Ishikawa (cell line): ENCODE measurements around the gene OAS3.

ENCODE experiments used
- CEBPB ChIP-seq: IDR thresholded peaks from 2 replicates; pipeline ENCODE4 v1.6.1; 2012
- CREB1 ChIP-seq: IDR thresholded peaks from 2 replicates; pipeline ENCODE4 v1.6.1; 2012; ENCODE audit warnings: low read depth
- EGR1 ChIP-seq: IDR thresholded peaks from 2 replicates; pipeline ENCODE4 v1.6.1; 2012
- EP300 ChIP-seq: IDR thresholded peaks from 2 replicates; pipeline ENCODE4 v1.6.1; 2012; ENCODE audit warnings: borderline replicate concordance
- FOXM1 ChIP-seq: IDR thresholded peaks from 2 replicates; pipeline ENCODE4 v1.6.1; 2012; ENCODE audit warnings: low read depth, borderline replicate concordance
- NFIC ChIP-seq: IDR thresholded peaks from 2 replicates; pipeline ENCODE4 v1.6.1; 2012
- RAD21 ChIP-seq: IDR thresholded peaks from 2 replicates; pipeline ENCODE4 v1.6.1; 2012; ENCODE audit warnings: low read depth
- REST ChIP-seq: IDR thresholded peaks from 2 replicates; pipeline ENCODE4 v1.6.1; 2012; ENCODE audit warnings: low read depth, mild to moderate bottlenecking
- TAF1 ChIP-seq: IDR thresholded peaks from 2 replicates; pipeline ENCODE4 v1.6.1; 2012; ENCODE audit warnings: low read depth, mild to moderate bottlenecking
- TCF12 ChIP-seq: IDR thresholded peaks from 2 replicates; pipeline ENCODE4 v1.6.1; 2012; ENCODE audit warnings: low read depth
- TEAD4 ChIP-seq: IDR thresholded peaks from 2 replicates; pipeline ENCODE4 v1.6.1; 2012
- YY1 ChIP-seq: IDR thresholded peaks from 2 replicates; pipeline ENCODE4 v1.6.1; 2012; ENCODE audit warnings: low read depth
- ZBTB7A ChIP-seq: IDR thresholded peaks from 2 replicates; pipeline ENCODE4 v1.6.1; 2012; ENCODE audit warnings: low read depth
- TF ChIP-seq, protein P1 (sequence below): IDR thresholded peaks from 2 replicates; pipeline ENCODE4 v1.6.1; 2012
- TF ChIP-seq, protein P2 (sequence below): IDR thresholded peaks from 2 replicates; pipeline ENCODE4 v1.6.1; 2012

OAS3 gene

DNA sequence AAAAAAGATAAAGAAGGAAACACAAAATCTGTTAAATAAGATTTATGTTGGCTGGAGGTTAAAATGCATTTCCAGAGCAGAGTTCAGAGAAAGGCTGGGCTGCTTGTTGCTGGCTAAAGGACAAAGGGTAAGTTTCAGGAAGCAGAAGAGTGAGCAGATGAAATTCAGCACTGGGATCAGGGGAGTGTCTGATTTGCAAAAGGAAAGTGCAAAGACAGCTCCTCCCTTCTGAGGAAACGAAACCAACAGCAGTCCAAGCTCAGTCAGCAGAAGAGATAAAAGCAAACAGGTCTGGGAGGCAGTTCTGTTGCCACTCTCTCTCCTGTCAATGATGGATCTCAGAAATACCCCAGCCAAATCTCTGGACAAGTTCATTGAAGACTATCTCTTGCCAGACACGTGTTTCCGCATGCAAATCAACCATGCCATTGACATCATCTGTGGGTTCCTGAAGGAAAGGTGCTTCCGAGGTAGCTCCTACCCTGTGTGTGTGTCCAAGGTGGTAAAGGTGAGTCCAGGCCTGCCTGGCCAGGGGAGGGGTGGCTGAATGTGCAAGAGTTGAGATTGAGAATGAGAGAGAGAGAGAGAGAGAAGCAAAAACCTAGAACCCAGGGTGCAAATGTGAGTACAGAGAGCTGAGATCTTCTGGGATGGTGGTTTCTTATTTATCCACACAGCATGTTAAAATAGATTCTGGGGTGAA lies 31.4 kb upstream of the OAS3 start, which contains the start of gene OAS1:
OAS1 (plus strand) TSS at position 251 of the 703 bp plus-strand sequence; CDS start at position 329, 78 bp downstream.
- TF ChIP-seq EGR1 (no peak), FOXM1 (no peak), TAF1 (no peak), EP300 (no peak), NFIC (no peak), CREB1 (no peak), TCF12 (no peak), TEAD4 (no peak), YY1 (no peak), CEBPB (no peak), REST (no peak), RAD21 (no peak)
- TF ChIP-seq, protein P1, sequence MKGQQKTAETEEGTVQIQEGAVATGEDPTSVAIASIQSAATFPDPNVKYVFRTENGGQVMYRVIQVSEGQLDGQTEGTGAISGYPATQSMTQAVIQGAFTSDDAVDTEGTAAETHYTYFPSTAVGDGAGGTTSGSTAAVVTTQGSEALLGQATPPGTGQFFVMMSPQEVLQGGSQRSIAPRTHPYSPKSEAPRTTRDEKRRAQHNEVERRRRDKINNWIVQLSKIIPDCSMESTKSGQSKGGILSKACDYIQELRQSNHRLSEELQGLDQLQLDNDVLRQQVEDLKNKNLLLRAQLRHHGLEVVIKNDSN: no peak
- TF ChIP-seq, protein P2, sequence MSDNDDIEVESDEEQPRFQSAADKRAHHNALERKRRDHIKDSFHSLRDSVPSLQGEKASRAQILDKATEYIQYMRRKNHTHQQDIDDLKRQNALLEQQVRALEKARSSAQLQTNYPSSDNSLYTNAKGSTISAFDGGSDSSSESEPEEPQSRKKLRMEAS: no peak

DNA sequence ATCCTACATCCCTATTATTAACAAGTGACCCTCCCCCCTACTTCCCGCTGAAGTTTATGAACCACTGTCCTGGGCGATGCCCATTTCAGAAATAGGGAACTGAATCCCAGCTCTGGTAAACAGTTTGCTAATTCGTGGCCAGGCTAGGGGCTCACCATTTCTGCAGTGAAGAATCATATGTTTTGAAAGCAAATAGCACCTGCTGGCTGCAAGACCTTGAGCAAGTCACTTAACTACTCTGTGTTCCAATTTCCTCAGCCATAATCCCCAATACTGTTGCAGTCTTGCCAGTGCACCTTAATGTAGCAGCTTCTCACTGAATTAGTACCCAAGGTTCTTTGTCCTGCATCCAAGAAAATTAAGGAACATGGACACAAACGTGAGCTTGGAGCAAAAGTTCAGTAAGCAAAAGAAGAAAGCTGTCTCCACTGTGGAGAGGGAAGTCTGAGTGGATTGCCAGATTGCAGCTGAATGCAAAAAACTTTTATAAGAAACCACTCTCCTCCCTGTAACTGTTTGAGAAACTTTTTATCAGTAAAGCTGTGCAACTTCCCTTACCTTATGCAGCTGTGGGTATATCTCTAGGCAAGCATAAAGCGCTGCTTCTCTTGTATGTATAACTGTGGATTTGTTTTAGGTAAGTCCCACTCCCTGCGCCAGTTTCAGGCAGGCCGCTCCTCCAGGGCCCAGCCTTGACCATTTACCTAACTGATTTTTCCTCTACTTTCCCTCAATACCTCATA lies 30.7 kb upstream of the OAS3 start:
- TF ChIP-seq, protein P1: no peak
- no peak for TF ChIP-seq RAD21
- TF ChIP-seq NFIC: no peak
- TF ChIP-seq EP300: no peak
- TF ChIP-seq TEAD4: no peak
- TF ChIP-seq FOXM1: no peak
- TF ChIP-seq, protein P2: no peak
- TF ChIP-seq TAF1: no peak
- no peak for TF ChIP-seq EGR1
- TF ChIP-seq CREB1: no peak
- TF ChIP-seq ZBTB7A: no peak
- no peak for TF ChIP-seq TCF12
- no peak for TF ChIP-seq YY1
- no peak for TF ChIP-seq REST
- TF ChIP-seq CEBPB: no peak

- TF ChIP-seq ZBTB7A (no peak), CEBPB (no peak), REST (no peak), EP300 (no peak), TCF12 (no peak), CREB1 (no peak), NFIC (no peak), TAF1 (no peak), EGR1 (no peak), FOXM1 (no peak), RAD21 (no peak)
- TF ChIP-seq, protein P2: no peak
- TF ChIP-seq, protein P1: no peak
Measured at GRCh38 chr12:112908548-112908947, 29.7 kb upstream of the OAS3 start.
